HepG2 (cell line): ENCODE data around the gene TFCP2L1. TPM values are rescaled to one million over a fixed set of nuclear protein-coding genes. Genes with fewer than 3 reads are reported as not detected.

ENCODE experiments used
- ATAC-seq: fragments of 200-7000 bp; cut with Tn5 transposase; 3 replicates; pipeline ENCODE4 v1.9.1; 2020; ENCODE audit warnings: mild to moderate bottlenecking, moderate library complexity
- BruUV-seq: library from RNA; stranded (reverse); fragments of 400-500 nt; replicated peaks from 2 replicates; lab custom pipeline; 2021; lab: Mats Ljungman, UMichigan
- CTCF ChIA-PET: fragments of 300-600 bp; formaldehyde crosslinking; extraction: SDS; loops from one replicate; lab custom pipeline; 2021; ENCODE audit warnings: low total read pairs, inconsistent platforms, low intra/inter-chr PET ratio; lab: Yijun Ruan, JAX
- POLR2A ChIA-PET: fragments of 350-600 bp; sonication (Branson Sonifier 250); formaldehyde crosslinking; loops from one replicate; lab custom pipeline; 2020; ENCODE audit warnings: antibody characterized with exemption, inconsistent platforms; lab: Yijun Ruan, JAX
- DNase-seq: peaks from one replicate; pipeline ENCODE4 v3.0.0-alpha.2; 2015; ENCODE audit warnings: low spot score
- FAIRE-seq: peaks from 3 replicates; lab custom pipeline; 2011; peaks lifted over from hg19 to GRCh38; lab: Jason Lieb, UNC
- H2AFZ ChIP-seq: one replicate; pipeline ENCODE4 v1.6.1; 2011; ENCODE audit warnings: low read length, inconsistent platforms
- H3K27ac ChIP-seq: fragments of 300-600 bp; 3 replicates; pipeline ENCODE4 v1.8.0; 2011; ENCODE audit warnings: mixed run types, mild to moderate bottlenecking, mixed read lengths, low read length, inconsistent platforms; ENCODE audit not compliant: insufficient read depth; ENCODE audit errors: extremely low read length
- H3K27me3 ChIP-seq, 2 experiments: fragments of 200-600 bp in 1 of 2; 2 replicates in 1 of 2; 3 replicates in 1 of 2; pipeline versions ENCODE4 v1.6.0 to v1.8.0; 2011; ENCODE audit warnings: low read length in 2 of 2, mild to moderate bottlenecking in 2 of 2, moderate library complexity in 2 of 2, inconsistent platforms in 1 of 2; ENCODE audit not compliant: insufficient read depth in 2 of 2, control insufficient read depth in 1 of 2
- H3K36me3 ChIP-seq, 2 experiments: fragments of 200-600 bp in 1 of 2; replicated peaks in 1 of 2; 2 replicates in 1 of 2; 3 replicates in 1 of 2; pipeline versions ENCODE4 v1.5.1 to v1.8.0; 2011; ENCODE audit warnings: low read length in 2 of 2, inconsistent platforms in 1 of 2; ENCODE audit not compliant: insufficient read depth in 2 of 2, control insufficient read depth in 1 of 2
- H3K4me1 ChIP-seq: 2 replicates; pipeline ENCODE4 v1.5.1; 2012; ENCODE audit warnings: low read length, inconsistent platforms; ENCODE audit not compliant: insufficient read depth
- H3K4me2 ChIP-seq: 2 replicates; pipeline ENCODE4 v1.6.0; 2011; ENCODE audit warnings: low read depth, low read length, inconsistent platforms
- H3K4me3 ChIP-seq, 3 experiments: fragments of 200-600 bp in 1 of 3; sonication (generic), shearing (Covaris generic) in 1 of 3; replicated peaks in 1 of 3; 2 replicates each; pipeline ENCODE4 v1.5.1; 2011 to 2016; ENCODE audit warnings: low read length in 3 of 3, inconsistent platforms in 2 of 3, low read depth in 2 of 3, mild to moderate bottlenecking in 2 of 3, control low read depth in 1 of 3, mixed read lengths in 1 of 3; ENCODE audit not compliant: insufficient read depth in 1 of 3
- H3K79me2 ChIP-seq: one replicate; pipeline ENCODE4 v1.6.1; 2011; ENCODE audit warnings: low read length, inconsistent platforms; ENCODE audit not compliant: insufficient read depth
- H3K9ac ChIP-seq: 2 replicates; pipeline ENCODE4 v1.6.0; 2011; ENCODE audit warnings: mild to moderate bottlenecking, low read depth, low read length, inconsistent platforms; ENCODE audit not compliant: insufficient read depth
- H3K9me3 ChIP-seq: 2 replicates; pipeline ENCODE4 v1.5.1; 2012; ENCODE audit warnings: mild to moderate bottlenecking, low read length
- H4K20me1 ChIP-seq: 2 replicates; pipeline ENCODE4 v1.6.0; 2011; ENCODE audit warnings: inconsistent platforms, mild to moderate bottlenecking, low read length, moderate library complexity; ENCODE audit not compliant: insufficient read depth
- DRAP1 ChIP-seq: IDR thresholded peaks from 2 replicates; pipeline ENCODE4 v1.6.1; 2016; ENCODE audit warnings: missing genetic modification reagents, missing compliant biosample characterization
- FOSL1 ChIP-seq: sonication (generic); formaldehyde crosslinking; IDR thresholded peaks from 2 replicates; pipeline ENCODE4 v1.9.0; 2021; ENCODE audit warnings: missing genetic modification reagents, borderline replicate concordance
- MED13 ChIP-seq: sonication (generic); formaldehyde crosslinking; IDR thresholded peaks from 2 replicates; pipeline ENCODE4 v1.5.0; 2020; ENCODE audit warnings: missing genetic modification reagents
- PRPF4 ChIP-seq: fragments of 200-400 bp; formaldehyde crosslinking; IDR thresholded peaks from 2 replicates; pipeline ENCODE4 v1.6.1; 2016; ENCODE audit warnings: low read length, low read depth; ENCODE audit not compliant: poor library complexity, severe bottlenecking
- ZBTB8A ChIP-seq: sonication (generic); formaldehyde crosslinking; IDR thresholded peaks from 2 replicates; pipeline ENCODE4 v1.4.0; 2020; ENCODE audit warnings: mild to moderate bottlenecking, low read depth, missing genetic modification reagents, borderline replicate concordance
- ZNF101 ChIP-seq: sonication (generic); formaldehyde crosslinking; IDR thresholded peaks from 2 replicates; pipeline ENCODE4 v1.4.0; 2020; ENCODE audit warnings: mild to moderate bottlenecking, low read depth, missing genetic modification reagents, borderline replicate concordance
- ZNF3 ChIP-seq: IDR thresholded peaks from 2 replicates; pipeline ENCODE4 v1.7.0; 2017; ENCODE audit warnings: inconsistent platforms
- ZNF362 ChIP-seq: sonication (generic); formaldehyde crosslinking; IDR thresholded peaks from 2 replicates; pipeline ENCODE4 v1.4.0; 2020; ENCODE audit warnings: missing genetic modification reagents, mild to moderate bottlenecking, borderline replicate concordance
- ZNF451 ChIP-seq: sonication (generic); formaldehyde crosslinking; IDR thresholded peaks from 2 replicates; pipeline ENCODE4 v1.5.0; 2020; ENCODE audit warnings: mild to moderate bottlenecking, missing genetic modification reagents
- ZNF550 ChIP-seq: sonication (generic); formaldehyde crosslinking; IDR thresholded peaks from 2 replicates; pipeline ENCODE4 v1.4.0; 2020; ENCODE audit warnings: mild to moderate bottlenecking, missing genetic modification reagents, borderline replicate concordance
- ZNF562 ChIP-seq: sonication (generic); formaldehyde crosslinking; IDR thresholded peaks from 2 replicates; pipeline ENCODE4 v1.8.0; 2022; ENCODE audit warnings: missing genetic modification reagents, borderline replicate concordance
- ZNF580 ChIP-seq: IDR thresholded peaks from 2 replicates; pipeline ENCODE4 v1.6.1; 2016; ENCODE audit warnings: low read depth, borderline replicate concordance
- ZNF687 ChIP-seq: sonication (generic); formaldehyde crosslinking; IDR thresholded peaks from 2 replicates; pipeline ENCODE4 v1.5.1; 2020; ENCODE audit warnings: mild to moderate bottlenecking, missing genetic modification reagents, moderate library complexity
- ZNF782 ChIP-seq: sonication (generic); formaldehyde crosslinking; IDR thresholded peaks from 2 replicates; pipeline ENCODE4 v1.4.0; 2020; ENCODE audit warnings: missing genetic modification reagents, mild to moderate bottlenecking, borderline replicate concordance
- ZNF800 ChIP-seq: sonication (generic); formaldehyde crosslinking; IDR thresholded peaks from 2 replicates; pipeline ENCODE4 v1.4.0; 2020; ENCODE audit warnings: missing genetic modification reagents
- WGBS: methylation state at CpG from one replicate; pipeline ENCODE4 v1.1.6; 2017; ENCODE audit warnings: low lambda C conversion rate; 5-methylcytosine and 5-hydroxymethylcytosine counted together
- in situ Hi-C: cut with HindIII; loops from 2 replicates; pipeline ENCODE4 v1.10.0; 2017; ENCODE audit warnings: low pct_unique_long_range_greater_than_20kb; ENCODE audit not compliant: extremely low pct_ligation_motif_present
- intact Hi-C: fragments of 100-400 bp; cut with micrococcal nuclease; formaldehyde crosslinking; loops from one replicate; pipeline ENCODE4 v1.10.0; 2022; ENCODE audit not compliant: unreplicated experiment
- polyA plus RNA-seq, 8 experiments: library from polyadenylated mRNA; depleted of rRNA in 3 of 8; stranded (reverse) in 7 of 8; unstranded in 1 of 8; fragments of >200 nt; fragmentation: Illumina TruSeq in 4 of 8; extraction: Trizol in 4 of 8; gene quantifications; 2 replicates each; pipeline versions ENCODE4 v1.2.1 to v1.2.3, GENCODE V29; 2011 to 2016; ENCODE audit warnings: low read depth in 4 of 8, missing spikeins in 1 of 8, mixed read lengths in 1 of 8; ENCODE audit not compliant: insufficient read depth in 1 of 8
- total RNA-seq, 5 experiments: library from RNA; depleted of rRNA; stranded (reverse); fragments of >200 nt; fragmentation: Illumina TruSeq; extraction: Trizol; gene quantifications; 2 replicates each; pipeline ENCODE4 v1.2.3, GENCODE V29; 2016; ENCODE audit warnings: low read depth in 1 of 5

Gene TFCP2L1
- total and polyA plus RNA-seq, 2 of the 13 experiments (the other 11 are each of a cell fraction or from before 2014, with no cell fraction given): under 0.01 TPM; not detected in 1

- TF ChIP-seq ZNF362 (no peak), ZNF580 (no peak), ZNF101 (no peak), ZNF3 (no peak), FOSL1 (CRISPR knock-in tag) (no peak), ZNF451 (CRISPR knock-in tag) (no peak), ZNF782 (CRISPR knock-in tag) (no peak), DRAP1 (CRISPR knock-in tag) (no peak)
Measured at GRCh38 chr2:121276341-121276740, 8.7 kb downstream of the TFCP2L1 start (continued).

- Histone ChIP-seq H3K79me2 (no peaks in the 10 kb centered on the region), H3K27me3 (peaks cover 0 to 24% of the 10 kb centered on the region in 2 experiments; a peak in 3 of 5 replicates), H3K36me3 (no peaks in the 10 kb centered on the region), H3K4me3 (no peak overlapping the region), H3K27ac (no peak overlapping the region), H3K4me2 (no peak overlapping the region), H3K9me3 (no peaks in the 10 kb centered on the region), H3K9ac (no peak overlapping the region), H2AFZ (no peak overlapping the region), H3K4me1 (no peaks in the 10 kb centered on the region), H4K20me1 (no peaks in the 10 kb centered on the region)
- DNase-seq: no peak
- ChIA-PET CTCF (no interaction called here), POLR2A (no interaction called here)
- intact Hi-C loops: no loop called here
- in situ Hi-C loops: no loop called here
- WGBS: 14% methylated on average over 3 of the region's 3 CpGs
- BruUV-seq: no TSS peak
- no peak for ATAC-seq
- FAIRE-seq: no peak
- TF ChIP-seq MED13 (CRISPR knock-in tag): no peak
- TF ChIP-seq PRPF4: no peak
- TF ChIP-seq ZNF687: no peak
- TF ChIP-seq ZNF800 (CRISPR knock-in tag): no peak
- no peak for TF ChIP-seq ZNF562
- TF ChIP-seq ZNF550: no peak
- no peak for TF ChIP-seq ZBTB8A (CRISPR knock-in tag)
Measured at GRCh38 chr2:121273116-121273515, 11.9 kb downstream of the TFCP2L1 start.
